ENCODE results near the gene STMN3.

The STMN3 gene

DNA sequence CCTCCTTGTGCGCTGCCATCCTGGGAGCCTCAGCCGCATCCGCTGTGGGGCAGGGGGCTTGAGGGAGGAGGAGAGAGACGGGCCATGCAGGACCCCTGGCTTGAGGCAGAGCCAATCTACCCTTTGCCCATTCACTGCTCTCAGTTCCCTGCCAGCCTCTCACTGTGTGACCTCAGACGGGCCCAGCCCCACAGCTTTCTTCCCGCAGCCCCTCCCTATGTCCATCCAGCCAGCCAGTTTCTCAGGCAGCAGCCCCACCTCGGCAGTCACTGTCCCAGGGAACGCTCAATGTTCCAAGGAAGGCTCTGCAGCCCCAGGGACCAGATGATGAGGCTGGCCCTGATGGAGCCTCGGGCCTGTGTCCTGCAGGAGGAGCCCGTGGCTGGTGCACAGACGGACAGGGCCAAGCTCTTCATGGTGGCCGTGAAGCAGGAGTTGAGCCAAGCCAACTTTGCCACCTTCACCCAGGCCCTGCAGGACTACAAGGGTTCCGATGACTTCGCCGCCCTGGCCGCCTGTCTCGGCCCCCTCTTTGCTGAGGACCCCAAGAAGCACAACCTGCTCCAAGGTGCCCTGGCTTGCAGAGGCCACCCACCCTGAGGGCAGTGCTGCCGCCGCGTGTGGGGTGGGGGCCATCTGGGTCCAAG is 39.3 kb upstream of the STMN3 start:
- DNase-seq (ENCODE audit: low read depth in 2 of 2), result no peak

DNA sequence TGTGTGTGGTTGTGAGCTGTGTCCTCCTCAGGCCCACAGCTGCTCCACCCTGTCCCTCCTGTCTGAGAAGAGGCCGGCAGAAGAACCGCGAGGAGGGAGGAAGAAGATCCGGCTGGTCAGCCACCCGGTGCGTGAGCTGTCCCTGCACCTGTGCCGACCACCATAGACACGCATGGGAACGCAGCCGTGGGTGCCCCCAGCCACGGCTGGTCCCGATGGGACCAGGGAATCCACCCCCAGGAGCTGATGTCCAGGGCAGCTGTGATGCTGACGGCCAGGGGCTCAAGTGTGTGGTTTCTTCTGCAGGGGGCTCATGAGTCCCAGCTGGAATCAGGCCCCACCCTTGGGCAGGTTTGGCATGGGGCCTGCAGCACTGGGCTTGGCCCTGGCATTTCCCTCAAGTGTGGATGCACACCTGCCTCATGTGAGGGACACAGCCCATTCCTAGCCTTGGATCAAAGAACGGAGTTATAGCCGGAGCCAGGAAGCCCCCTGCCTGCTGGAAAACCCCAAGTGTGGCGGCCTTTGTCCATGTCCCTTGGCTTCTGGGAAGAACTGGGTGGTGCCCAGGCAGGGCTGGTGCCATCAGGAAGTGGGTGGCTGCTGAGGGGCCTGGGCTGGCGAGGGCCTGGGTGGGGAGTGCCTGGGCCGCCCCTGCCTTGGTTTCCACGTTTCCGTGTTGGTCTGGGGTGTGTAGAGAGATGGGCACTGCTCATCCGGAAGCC is 38.6 kb upstream of the STMN3 start:
- no peak for DNase-seq (ENCODE audit: low read depth in 2 of 2)

DNA sequence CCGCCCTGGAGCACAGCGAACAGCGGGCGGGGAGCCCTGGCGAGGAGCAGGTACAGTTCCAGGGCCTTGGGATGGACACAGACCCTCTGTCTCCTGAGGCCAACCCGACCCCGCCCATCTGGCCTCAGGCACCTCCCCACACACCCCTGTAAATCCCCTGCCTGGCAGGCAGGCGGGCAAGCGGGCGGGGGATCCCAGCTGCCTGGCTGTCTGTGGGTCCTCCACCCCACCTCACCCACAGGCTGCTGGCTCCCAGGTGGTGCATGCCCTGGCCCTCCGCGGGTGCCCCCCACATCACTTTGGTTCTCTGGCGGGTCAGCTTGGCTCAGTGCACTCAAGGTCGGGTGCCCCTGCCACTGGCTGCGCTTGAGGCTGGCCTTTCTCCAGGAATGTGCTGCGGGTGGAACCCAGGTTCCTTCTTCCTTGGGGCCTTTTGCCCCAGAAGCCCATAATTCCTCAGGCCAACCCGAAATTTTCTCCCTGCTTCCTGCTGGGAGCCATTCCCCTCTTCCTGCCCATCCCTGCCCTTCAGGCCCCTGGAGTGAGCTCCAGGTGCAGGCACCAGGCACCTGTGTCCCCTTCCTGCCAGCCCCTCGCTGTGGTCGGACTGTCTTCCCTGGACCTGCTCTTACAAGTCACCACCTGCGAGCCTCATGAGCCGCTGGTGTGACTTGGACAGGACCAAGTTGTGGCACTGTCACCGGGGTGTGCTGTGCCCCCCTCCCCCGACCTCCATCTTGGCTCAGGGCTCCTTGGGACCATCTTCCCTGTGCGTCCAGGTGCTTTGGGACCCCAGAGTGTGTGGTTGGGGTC is 37.9 kb upstream of the STMN3 start:
- DNase-seq (ENCODE audit: low read depth in 2 of 2), result no peak

DNA sequence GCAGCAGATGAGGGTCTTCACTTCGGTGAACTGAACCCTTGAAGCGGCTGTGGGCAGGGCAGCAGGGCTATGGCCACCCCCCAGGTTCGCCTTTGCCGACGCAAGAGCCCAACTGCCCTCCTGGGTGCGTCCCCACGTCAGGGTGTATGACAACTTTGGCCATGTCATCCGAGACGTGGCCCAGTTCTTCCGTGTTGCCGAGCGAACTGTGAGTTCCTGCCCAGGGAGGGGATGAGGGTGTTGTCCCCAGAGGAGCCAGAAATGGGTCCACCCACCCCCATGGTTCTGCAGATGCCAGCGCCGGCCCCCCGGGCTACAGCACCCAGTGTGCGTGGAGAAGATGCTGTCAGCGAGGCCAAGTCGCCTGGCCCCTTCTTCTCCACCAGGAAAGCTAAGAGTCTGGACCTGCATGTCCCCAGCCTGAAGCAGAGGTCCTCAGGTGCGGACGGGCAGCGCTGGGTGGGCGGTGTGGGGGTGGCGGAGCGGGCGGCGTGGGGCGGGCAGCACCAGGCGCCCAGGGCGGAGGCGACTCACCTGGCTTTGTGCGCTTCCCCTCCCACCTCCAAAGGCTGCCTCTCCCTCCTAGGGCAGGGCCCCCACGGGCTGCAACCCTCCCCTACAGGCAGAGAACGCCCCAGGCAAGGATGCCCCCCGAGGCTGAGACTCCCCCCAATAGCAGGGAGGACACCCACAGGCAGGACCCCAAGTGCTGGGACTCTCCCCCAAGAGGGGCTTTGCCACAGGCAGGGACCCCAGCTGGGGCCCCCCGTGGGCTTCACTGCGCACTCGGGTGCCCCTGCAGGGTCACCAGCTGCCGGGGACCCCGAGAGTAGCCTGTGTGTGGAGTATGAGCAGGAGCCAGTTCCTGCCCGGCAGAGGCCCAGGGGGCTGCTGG is 37.0 kb upstream of the STMN3 start:
- no peak for DNase-seq (ENCODE audit: low read depth in 2 of 2)

DNA sequence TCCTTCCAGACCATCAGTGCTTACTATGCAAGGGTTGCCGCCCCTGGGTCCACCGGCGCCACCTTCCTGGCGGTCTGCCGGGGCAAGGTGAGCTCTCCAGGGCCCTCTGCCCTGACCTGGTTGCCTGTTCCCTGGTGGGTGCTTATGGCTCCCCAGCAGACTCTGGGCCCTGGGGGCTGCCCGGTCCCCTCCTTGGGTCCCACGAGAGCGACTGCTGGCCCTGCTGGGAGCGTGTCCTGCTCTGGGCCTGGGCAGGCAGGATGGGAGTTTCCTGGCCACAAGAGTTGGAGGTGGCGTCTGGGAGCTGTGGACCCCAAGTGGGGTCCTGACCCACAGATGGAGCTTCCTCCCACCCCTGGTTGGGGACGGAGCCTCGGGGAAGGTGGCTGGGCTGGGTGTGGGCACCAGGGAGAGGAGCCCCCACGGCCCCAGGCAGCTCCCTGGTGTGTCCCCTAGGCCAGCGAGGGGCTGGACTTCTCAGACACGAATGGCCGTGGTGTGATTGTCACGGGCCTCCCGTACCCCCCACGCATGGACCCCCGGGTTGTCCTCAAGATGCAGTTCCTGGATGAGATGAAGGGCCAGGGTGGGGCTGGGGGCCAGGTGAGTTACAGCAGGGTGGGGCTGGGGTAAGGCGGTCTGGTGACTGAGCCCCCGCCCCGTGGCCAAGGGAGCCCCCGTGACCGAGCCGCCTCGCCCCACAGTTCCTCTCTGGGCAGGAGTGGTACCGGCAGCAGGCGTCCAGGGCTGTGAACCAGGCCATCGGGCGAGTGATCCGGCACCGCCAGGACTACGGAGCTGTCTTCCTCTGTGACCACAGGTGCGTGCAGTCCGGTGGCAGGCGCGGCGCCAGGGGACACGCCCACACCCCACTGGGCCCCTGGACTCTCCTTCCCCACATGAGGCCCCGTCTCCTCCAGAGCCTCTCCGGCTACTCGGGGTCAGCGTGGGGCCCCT is 36.1 kb upstream of the STMN3 start:
- DNase-seq (ENCODE audit: low read depth in 2 of 2), result no peak

DNA sequence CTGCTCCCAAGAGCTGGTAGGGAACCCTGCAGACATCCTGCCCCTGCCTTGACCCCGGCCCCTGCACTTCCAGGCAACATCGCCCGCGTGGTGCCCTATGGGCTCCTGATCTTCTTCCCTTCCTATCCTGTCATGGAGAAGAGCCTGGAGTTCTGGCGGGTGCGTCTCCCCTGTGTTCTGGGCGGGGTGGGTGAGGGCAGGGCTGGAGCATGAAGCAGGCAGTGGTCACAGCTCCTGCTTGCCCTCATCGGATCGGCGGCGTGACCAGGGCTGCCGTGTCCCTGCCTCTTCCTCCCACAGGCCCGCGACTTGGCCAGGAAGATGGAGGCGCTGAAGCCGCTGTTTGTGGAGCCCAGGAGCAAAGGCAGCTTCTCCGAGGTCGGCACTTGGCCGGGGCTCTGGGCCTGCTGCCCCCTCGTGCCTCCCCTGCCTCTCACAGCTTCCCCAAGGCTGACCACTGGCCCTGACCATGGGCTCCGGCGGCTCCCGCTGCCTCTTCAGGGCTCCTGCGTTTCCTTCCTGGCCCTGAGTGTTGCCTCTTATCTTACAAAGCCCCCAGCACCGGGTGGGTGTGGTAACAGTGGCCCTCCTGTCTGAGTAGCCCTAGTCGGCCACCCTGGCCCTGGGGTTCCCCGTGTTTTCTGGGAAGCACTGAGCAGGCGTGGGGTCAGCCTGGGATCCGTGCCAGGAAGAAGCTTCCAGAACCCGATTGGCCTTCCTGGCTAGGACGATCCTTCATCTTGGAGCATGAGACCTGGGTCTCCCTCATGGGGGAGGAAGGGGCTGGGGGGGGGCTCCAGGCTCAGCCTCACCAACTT is 35.2 kb upstream of the STMN3 start:
- no peak for DNase-seq (ENCODE audit: low read depth in 2 of 2)

DNA sequence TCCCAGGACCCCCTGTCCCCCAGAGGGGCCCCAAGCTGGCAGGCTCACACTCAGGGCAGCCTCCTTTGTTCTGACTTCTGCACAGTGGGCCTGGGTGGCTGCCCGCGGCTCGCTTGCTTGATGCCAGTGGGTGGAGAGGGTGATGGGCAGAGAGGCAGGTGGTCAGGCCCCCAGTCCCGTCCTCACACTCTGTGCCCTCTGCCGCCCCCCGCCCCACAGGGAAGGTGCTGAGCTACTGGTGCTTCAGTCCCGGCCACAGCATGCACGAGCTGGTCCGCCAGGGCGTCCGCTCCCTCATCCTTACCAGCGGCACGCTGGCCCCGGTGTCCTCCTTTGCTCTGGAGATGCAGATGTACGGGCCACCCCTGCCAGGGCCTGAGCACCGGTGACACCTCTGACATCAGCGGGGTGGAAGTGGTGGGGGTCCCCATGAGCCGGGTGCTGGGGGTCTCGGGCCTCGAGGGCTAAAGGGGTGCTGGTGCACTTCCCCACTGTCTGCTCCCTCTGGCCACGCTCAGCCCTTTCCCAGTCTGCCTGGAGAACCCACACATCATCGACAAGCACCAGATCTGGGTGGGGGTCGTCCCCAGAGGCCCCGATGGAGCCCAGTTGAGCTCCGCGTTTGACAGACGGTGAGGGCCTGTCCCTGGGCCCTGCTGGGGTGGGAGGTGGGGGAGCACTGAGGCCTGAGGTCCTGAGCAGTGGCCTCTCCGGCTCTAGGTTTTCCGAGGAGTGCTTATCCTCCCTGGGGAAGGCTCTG is 34.4 kb upstream of the STMN3 start:
- no peak for DNase-seq (ENCODE audit: low read depth in 2 of 2)

DNA sequence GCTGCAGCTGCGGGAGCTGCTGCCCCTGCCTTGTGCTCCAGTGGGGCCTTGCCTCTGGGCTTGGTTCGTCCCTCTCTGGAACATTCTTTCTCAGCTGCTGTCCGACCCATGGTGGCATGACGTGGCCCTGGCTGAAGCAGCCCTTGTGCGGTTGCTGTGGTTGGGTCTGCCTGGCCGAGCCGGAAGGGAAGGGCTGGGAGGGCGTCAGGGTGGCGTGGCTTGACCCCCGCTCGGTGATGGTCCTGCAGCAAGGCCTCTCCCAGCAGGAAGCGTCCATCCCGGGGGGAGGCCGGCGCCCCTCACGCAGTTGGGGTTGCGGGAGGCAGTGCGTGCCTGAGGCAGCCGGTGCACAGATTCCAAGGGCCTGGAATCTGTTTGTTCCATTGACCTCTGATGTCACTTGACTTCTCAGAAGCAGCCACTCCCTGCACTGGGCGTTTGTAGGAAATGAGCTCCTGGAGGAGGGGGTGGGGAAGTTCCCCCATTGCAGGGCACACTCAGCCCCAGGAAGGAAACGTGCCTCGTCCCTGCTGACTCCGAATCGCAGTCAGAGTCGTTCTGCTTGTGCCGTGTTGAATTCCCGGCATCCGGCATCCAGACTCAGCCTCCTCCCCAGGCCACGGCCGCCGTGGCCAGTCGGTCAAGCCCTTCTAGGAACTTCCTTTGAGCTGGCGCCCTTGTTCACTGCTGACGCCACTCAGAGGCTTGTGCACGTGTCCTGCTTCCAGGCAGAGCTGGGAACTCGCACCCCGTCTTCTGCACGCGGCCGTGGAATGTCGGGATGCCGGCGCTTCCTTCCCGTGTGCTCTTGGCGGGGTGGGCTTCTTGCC is 33.5 kb upstream of the STMN3 start:
- peak; percentile 44 to 52 for DNase-seq (ENCODE audit: low read depth in 2 of 2)

DNA sequence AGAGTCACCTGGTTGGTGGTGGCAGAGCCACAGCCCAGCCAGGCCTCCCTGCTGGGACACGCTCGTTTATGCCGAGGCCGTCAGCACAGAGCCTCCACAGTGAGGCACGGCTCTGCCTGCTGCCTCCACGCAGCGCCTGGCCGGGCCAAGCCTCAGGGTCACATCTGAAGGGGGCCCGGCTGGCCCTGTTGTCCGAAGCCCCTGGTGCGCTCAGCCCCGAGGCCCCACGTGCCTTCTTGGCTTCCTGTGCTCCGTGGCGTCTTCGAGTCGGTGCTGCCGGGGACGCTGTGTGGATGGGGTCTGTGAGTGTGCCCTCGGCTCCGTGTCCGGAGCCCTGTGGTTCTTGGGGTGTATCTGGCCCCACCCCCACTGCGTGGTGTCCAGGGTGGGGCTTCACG is 32.9 kb upstream of the STMN3 start:
- DNase-seq (ENCODE audit: low read depth in 2 of 2), result no peak

DNA sequence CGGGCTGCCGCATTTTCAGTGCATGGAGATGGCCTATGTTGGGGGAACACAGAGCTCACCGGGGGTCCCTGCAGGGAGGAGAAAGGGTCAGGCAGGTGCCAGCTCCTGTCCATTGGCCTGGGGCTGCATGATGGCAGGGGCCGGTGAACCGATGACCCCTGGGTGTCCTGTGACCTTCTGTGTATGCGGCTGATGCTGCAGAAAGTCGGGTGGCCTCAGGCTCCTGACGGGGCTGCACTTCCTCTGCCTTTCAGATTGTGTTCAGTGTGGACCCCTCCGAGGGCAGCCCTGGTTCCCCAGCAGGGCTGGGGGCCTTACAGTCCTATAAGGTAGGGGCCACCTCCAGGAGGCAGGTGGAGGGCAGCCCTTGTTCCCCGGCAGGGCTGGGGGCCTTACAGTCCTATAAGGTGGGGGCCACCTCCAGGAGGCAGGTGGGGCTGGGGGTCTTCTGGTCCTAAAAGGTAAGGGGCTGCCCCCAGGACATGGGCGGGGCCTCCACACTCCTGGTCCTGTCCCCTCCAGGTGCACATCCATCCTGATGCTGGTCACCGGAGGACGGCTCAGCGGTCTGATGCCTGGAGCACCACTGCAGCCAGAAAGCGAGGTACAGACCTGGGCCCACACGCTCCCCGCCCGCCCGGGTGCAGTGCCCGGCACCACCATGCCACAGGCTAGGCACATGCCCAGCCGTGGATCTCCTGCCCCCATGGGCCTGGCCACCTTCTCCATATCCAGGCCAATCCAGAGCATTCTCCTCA is 32.2 kb upstream of the STMN3 start:
- DNase-seq (ENCODE audit: low read depth in 2 of 2), result no peak

DNA sequence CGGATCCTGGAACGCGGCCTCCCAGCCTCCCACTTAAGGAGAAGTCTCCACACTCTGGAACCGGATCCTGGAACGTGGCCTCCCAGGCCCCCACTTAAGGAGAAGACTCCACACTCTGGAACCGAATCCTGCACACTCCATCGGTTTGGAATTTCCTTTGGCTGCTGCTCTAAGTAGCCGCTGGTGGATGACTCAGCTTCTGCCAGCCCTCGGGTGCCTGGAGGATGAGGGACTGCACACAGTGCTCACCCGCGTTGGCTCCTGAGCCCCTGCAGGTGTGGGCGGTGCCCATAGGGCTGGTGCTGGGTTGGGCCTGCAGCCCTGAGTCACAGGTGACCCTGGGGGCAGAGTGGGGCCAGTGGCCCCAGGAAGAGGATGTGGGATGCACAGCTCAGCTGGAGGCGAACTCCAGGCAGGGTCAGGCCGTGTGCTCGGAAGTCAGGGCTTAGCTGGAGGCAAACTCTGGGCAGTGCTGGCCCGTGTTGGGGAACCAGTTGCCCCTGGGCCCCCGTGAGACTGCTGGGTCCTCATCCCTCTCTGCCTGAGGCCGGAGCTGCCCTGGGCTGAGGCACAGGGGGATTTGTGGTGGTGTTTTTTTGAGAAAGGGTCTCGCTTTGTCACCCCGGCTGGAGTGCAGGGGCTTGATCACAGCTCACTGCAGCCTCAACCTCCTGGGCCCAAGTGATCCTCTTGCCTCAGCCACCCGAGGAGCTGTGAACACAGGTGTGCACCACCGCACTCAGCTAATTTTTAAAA is 29.3 kb upstream of the STMN3 start:
- DNase-seq (ENCODE audit: low read depth in 2 of 2), result no peak

DNA sequence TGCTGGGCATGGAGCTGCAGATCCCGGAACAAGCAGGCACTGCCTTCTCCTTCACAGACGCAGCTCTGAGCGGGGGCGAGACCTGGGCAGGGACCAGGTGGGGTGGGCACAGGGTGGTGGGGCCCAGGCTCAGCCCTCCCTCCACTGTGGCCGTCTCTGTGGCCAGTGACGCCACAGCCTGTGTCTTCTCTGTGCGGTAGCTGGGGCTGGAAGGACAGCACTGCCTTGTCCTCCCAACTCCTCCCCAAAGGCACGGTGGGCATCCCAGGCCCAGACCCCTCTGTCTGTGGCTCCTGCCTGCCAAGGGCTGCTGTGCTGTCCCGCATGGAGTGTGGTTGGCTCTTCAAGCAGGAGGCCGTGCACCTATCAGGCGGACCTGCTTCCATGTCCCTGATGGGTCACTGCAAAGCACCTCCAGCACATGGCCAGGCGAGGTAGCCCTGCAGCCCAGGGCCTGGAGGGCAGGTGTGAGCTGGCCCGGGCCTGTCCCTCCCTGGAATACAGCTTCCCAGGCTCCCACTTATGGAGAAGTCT is 28.5 kb upstream of the STMN3 start:
- DNase-seq (ENCODE audit: low read depth in 2 of 2), result no peak

DNA sequence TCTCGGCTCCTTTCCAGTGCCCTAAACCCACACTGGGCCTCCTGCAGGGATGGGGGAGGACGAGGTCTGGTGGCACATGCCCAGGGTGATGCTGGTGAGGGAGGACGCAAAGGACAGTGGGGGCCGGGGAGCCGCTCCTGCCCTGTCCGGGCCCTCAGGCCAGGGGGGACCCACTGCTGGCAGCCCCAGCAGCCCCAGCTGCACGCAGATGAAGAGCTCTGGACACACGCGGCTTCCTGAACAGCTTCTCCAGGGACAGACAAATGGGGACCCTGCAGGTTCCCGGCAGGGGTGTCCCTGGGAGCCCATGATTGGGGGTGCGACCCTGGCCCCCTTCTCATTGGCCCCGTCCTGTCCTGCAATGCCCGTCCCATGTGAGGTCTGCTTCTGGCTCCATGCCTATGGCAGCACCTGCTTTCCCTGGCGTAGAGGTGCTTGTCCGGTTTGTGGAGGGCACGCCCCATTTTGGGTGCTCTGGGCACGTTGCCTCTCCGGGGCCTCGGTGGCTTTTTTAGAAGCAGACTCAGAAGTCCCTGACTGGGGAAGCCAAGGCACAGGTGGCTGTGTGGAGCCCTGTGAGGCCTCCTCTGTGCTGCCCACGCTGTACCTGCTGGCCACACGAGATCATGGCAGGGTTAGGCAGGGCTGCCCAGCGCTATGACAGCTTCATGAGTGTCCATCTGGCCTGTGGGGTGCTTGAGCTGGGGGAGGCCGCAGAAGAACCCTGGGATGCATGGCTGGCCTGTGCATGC is 27.8 kb upstream of the STMN3 start:
- no peak for DNase-seq (ENCODE audit: low read depth in 2 of 2)

DNA sequence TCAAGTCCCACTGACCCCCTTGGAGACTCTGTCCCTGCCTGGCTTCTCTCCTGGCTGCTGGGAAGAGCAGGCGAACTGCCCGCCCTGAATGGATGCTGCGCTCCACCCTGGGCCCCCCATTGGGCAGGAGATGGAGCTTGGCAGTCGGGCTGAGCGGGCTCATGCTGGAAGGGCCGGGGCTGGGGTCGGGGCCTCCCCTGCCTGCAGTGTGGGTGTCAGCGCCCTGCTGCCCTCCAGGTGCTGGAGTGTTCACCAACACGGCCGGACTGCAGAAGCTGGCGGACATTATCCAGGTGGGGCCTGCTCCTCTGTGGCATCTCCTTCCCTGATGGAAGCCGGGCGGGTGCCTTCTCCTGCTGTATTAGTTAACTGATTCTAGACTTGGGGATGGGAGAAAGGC is 27.2 kb upstream of the STMN3 start:
- DNase-seq (ENCODE audit: low read depth in 2 of 2), result no peak

DNA sequence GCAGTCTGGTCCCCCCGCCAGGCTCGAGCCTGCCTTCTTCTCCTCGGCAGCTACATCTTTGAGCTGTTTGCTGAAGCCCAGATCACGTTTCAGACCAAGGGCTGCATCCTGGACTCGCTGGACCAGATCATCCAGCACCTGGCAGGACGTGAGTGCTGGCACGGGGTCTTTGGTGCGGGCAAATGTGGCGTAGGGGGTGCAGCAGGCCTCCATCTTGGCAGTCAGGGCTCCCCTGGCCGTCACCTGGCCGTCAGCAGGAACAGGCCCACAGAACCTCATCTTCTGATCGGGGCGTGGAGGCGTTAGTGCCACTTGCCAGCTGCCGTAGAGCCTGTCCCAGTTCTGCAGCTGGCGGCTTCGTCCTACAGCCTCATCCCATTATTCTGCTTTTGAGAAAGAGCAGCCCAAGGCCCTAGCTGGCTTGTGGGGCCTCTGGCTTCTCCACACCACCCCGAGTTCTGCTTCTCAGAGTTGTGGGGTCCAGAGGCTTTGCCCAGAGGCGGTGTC is 26.6 kb upstream of the STMN3 start:
- DNase-seq (ENCODE audit: low read depth in 2 of 2), result no peak

Data from stimulated activated CD4-positive, alpha-beta T cell treated with anti-CD3 and anti-CD28 coated beads, Interleukin-1b, Interleukin-23, amount 100 ng/mL, for 4 hours (primary cell).